ENCODE results near the gene PIP5K1B. TPM values are rescaled to one million over a fixed set of nuclear protein-coding genes. Genes with fewer than 3 reads are reported as not detected.
A peak's percentile ranks its signal among the peaks of the same experiment; 100 is the strongest.

The PIP5K1B gene
- total and polyA plus RNA-seq, 2 experiments from 2014 or later: 3.2 to 5.0 TPM

- H3K27me3 ChIP-seq: no peaks in the 10 kb centered on the region
- H3K4me3 ChIP-seq: no peak overlapping the region
- H3K9me3 ChIP-seq (ENCODE audit: low read depth): no peaks in the 10 kb centered on the region
- H3K27ac ChIP-seq: no peak overlapping the region
- no peak for TF ChIP-seq CTCF (IDR thresholded peaks at IDR 0.05; ENCODE audit: low read depth, low read length)
- H3K4me1 ChIP-seq (ENCODE audit: low read depth): no peaks in the 10 kb centered on the region
- H3K36me3 ChIP-seq: no peaks in the 10 kb centered on the region
- DNase-seq (ENCODE audit: low read depth in 1 of 2, low spot score in 1 of 2): peak in 1 of 2 donors; percentile 52
Measured at GRCh38 chr9:68895741-68896478, 190.9 kb downstream of the PIP5K1B start.

- Histone ChIP-seq H3K27me3 (no peaks in the 10 kb centered on the region), H3K27ac (no peak overlapping the region), H3K4me3 (no peak overlapping the region), H3K4me1 (ENCODE audit: low read depth) (no peaks in the 10 kb centered on the region), H3K36me3 (no peaks in the 10 kb centered on the region), H3K9me3 (ENCODE audit: low read depth) (no peaks in the 10 kb centered on the region)
- peak in 1 of 2 donors; percentile 1 for DNase-seq (ENCODE audit: low read depth in 1 of 2, low spot score in 1 of 2)
- no peak for TF ChIP-seq CTCF (IDR thresholded peaks at IDR 0.05; ENCODE audit: low read depth, low read length)
Measured at GRCh38 chr9:68896486-68896885, 191.4 kb downstream of the PIP5K1B start.

GRCh38 chr9:68897577-68898145 is 192.6 kb downstream of the PIP5K1B start:
- TF ChIP-seq CTCF (IDR thresholded peaks at IDR 0.05; ENCODE audit: low read depth, low read length): no peak
- Histone ChIP-seq H3K4me1 (ENCODE audit: low read depth) (no peaks in the 10 kb centered on the region), H3K9me3 (ENCODE audit: low read depth) (no peaks in the 10 kb centered on the region), H3K36me3 (no peaks in the 10 kb centered on the region), H3K27me3 (no peaks in the 10 kb centered on the region), H3K27ac (no peak overlapping the region), H3K4me3 (no peak overlapping the region)
- DNase-seq (ENCODE audit: low read depth in 1 of 2, low spot score in 1 of 2): no peak

- Histone ChIP-seq H3K36me3 (no peaks in the 10 kb centered on the region), H3K27me3 (no peaks in the 10 kb centered on the region), H3K4me1 (ENCODE audit: low read depth) (no peaks in the 10 kb centered on the region), H3K4me3 (no peak overlapping the region), H3K9me3 (ENCODE audit: low read depth) (no peaks in the 10 kb centered on the region), H3K27ac (no peak overlapping the region)
- TF ChIP-seq CTCF (IDR thresholded peaks at IDR 0.05; ENCODE audit: low read depth, low read length): no peak
- DNase-seq (ENCODE audit: low read depth in 1 of 2, low spot score in 1 of 2): no peak
Measured at GRCh38 chr9:68898781-68899439, 193.9 kb downstream of the PIP5K1B start.

GRCh38 chr9:68904454-68904853 is 199.4 kb downstream of the PIP5K1B start:
- H3K27ac ChIP-seq: no peak overlapping the region
- no peaks in the 10 kb centered on the region for H3K36me3 ChIP-seq
- H3K4me3 ChIP-seq: no peak overlapping the region
- H3K9me3 ChIP-seq (ENCODE audit: low read depth): no peaks in the 10 kb centered on the region
- no peaks in the 10 kb centered on the region for H3K27me3 ChIP-seq
- H3K4me1 ChIP-seq (ENCODE audit: low read depth): no peaks in the 10 kb centered on the region
- no peak for TF ChIP-seq CTCF (IDR thresholded peaks at IDR 0.05; ENCODE audit: low read depth, low read length)
- peak in 1 of 2 donors; percentile 33 for DNase-seq (ENCODE audit: low read depth in 1 of 2, low spot score in 1 of 2)

All from cardiac muscle cell (in vitro differentiated cells and primary cell).